Activated CD8-positive, alpha-beta T cell treated with anti-CD3 and anti-CD28 coated beads, Interleukin-2, amount 10 ng/mL, durations not matched to agents 7 days and 5 days (primary cell): ENCODE measurements around the gene CLINT1. TPM values are rescaled to one million over a fixed set of nuclear protein-coding genes. Genes with fewer than 3 reads are reported as not detected.

Experiments used
- ATAC-seq: fragments of 150-1000 bp; cut with Tn5 transposase; one replicate; pipeline ENCODE4 v1.10.0; 2021; ENCODE audit warnings: moderate library complexity
- CTCF ChIA-PET: fragments of 350-600 bp; sonication (Branson Sonifier 250); formaldehyde crosslinking; loops from one replicate; lab custom pipeline; 2021; ENCODE audit warnings: antibody characterized with exemption; lab: Charles Lee
- POLR2A ChIA-PET: fragments of 350-600 bp; sonication (Branson Sonifier 250); formaldehyde crosslinking; loops from one replicate; lab custom pipeline; 2021; ENCODE audit warnings: antibody characterized with exemption; lab: Charles Lee
- DNase-seq: peaks from one replicate; pipeline ENCODE4 v3.0.0-alpha.2; 2020
- H3K27ac Mint-ChIP-seq: one replicate; pipeline ENCODE4 v1.8.0; 2021; ENCODE audit warnings: mild to moderate bottlenecking, mixed read lengths
- H3K27me3 Mint-ChIP-seq: one replicate; pipeline ENCODE4 v1.8.0; 2021; ENCODE audit warnings: low read depth, mixed read lengths
- H3K36me3 Mint-ChIP-seq: one replicate; pipeline ENCODE4 v1.8.0; 2021; ENCODE audit warnings: low read depth, mixed read lengths
- H3K4me1 Mint-ChIP-seq: one replicate; pipeline ENCODE4 v1.8.0; 2021; ENCODE audit warnings: low read depth, mixed read lengths
- H3K4me3 Mint-ChIP-seq: one replicate; pipeline ENCODE4 v1.8.0; 2021; ENCODE audit warnings: mild to moderate bottlenecking, mixed read lengths
- H3K9me3 Mint-ChIP-seq: one replicate; pipeline ENCODE4 v1.8.0; 2022; ENCODE audit warnings: mixed read lengths; ENCODE audit not compliant: insufficient read depth
- total RNA-seq, 2 experiments: library from RNA; stranded (reverse); gene quantifications; one replicate each; pipeline ENCODE4 v1.2.3, GENCODE V29; 2021

Gene CLINT1
- total RNA-seq, 2 experiments from 2014 or later, result 65.7 to 67.2 TPM

DNA sequence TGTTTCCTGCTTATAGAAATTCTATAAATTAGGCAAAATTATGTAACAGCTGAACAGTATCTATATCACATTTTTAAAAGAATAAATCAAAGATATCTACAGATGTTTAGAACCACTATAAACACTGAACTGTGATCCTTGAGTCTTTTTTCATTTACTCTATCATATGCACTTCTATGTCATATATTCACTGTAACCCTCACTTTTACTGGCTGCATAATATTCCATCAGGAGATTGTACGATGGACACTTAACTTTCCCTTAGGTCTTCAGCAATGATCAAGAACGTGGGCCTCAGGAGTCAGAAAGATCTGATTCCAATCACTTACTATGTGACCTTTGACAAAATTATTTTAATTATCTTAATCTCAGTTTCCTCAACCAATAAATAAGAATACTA, 41.0 kb downstream of the CLINT1 start:
- ChIA-PET CTCF (interaction anchor here (0.8 to 4.4 kb wide), 13 partner anchors 8 to 257 kb away, joined by 3 to 94 read pairs (median 5); no protein-coding TSS in a partner anchor), POLR2A (no interaction called here)
- ATAC-seq, result no peak
- Mint-ChIP-seq H3K9me3 (no peaks in the 10 kb centered on the region), H3K27me3 (no peaks in the 10 kb centered on the region), H3K36me3 (peaks cover 25% of the 10 kb centered on the region), H3K4me3 (no peak overlapping the region), H3K4me1 (peaks cover 27% of the 10 kb centered on the region), H3K27ac (no peak overlapping the region)
- no peak for DNase-seq

- no peaks in the 10 kb centered on the region for H3K9me3 Mint-ChIP-seq
- H3K4me1 Mint-ChIP-seq, result peaks cover 27% of the 10 kb centered on the region
- no peak for ATAC-seq
- no peak overlapping the region for H3K27ac Mint-ChIP-seq
- DNase-seq, result no peak
- CTCF ChIA-PET, result interaction anchor here (0.8 to 4.4 kb wide), 17 partner anchors 9 to 258 kb away, joined by 3 to 94 read pairs (median 4); no protein-coding TSS in a partner anchor
- H3K36me3 Mint-ChIP-seq, result peaks cover 23% of the 10 kb centered on the region
- POLR2A ChIA-PET, result no interaction called here
- H3K4me3 Mint-ChIP-seq, result no peak overlapping the region
- no peaks in the 10 kb centered on the region for H3K27me3 Mint-ChIP-seq
Observed at GRCh38 chr5:157817387-157817702, 41.6 kb downstream of the CLINT1 start.

DNA sequence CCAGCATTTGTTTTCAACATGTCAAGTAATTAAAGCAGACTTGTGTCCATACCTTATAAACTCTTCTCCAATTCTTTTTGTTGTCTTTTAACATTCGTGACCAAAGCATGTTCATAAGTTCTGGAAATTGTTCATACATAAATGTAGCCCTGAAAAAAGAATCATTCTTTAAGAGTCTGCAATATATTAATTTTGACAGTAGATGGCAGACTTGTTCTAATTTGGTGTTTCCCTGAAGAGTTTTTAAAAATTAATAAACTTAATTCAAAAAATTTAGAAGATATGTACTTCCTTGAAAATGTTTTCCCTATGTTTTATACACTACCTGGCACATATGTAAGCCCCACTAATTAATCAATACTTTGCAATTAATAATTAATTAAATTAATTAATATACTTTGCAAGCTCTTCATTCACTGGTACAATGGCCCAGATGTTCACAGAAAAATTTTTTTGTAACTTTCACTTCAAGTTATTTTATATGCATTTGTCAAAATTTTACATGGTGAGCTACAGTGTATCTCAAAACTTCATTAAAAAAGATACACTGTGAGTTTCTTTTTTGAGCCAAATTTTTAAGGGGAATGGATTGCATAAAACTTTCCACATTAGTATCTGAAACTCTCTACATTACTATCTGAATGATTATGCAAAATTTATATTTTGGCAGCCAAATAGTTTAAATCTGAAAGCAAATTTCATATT, 42.1 kb downstream of the CLINT1 start:
- Mint-ChIP-seq H3K27ac (no peak overlapping the region), H3K4me1 (peaks cover 25% of the 10 kb centered on the region), H3K27me3 (no peaks in the 10 kb centered on the region), H3K36me3 (peaks cover 23% of the 10 kb centered on the region), H3K9me3 (no peaks in the 10 kb centered on the region), H3K4me3 (no peak overlapping the region)
- ATAC-seq (no peak), DNase-seq (no peak)
- POLR2A ChIA-PET, result no interaction called here
- CTCF ChIA-PET, result interaction anchor here (0.7 to 4.4 kb wide), 16 partner anchors 9 to 259 kb away, joined by 3 to 94 read pairs (median 4); partner anchors contain the start of gene CLINT1

DNA sequence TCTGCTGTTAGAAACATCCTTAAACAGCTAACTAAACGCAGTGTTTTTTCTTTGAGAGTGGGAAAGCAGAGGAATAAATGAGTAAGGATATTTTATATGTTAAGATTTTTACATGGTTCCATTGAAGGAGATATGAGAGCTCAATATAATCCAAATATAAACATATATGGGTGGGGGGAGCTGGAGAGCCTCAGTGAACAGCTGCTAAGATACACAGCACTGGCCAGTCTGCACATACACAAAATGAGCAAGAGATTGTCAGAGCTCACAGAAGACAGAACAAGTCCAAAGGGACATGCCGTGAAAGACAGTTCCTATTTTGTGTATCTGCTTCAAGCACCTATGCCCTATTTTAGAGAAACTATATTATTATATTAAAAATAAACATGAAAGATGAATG, 46.9 kb downstream of the CLINT1 start:
- no peak for ATAC-seq
- H3K36me3 Mint-ChIP-seq, result peaks cover 42% of the 10 kb centered on the region
- no peaks in the 10 kb centered on the region for H3K27me3 Mint-ChIP-seq
- H3K9me3 Mint-ChIP-seq, result no peaks in the 10 kb centered on the region
- H3K27ac Mint-ChIP-seq, result no peak overlapping the region
- ChIA-PET POLR2A (no interaction called here), CTCF (interaction anchor here (1.0 to 3.8 kb wide), 3 partner anchors 43 to 263 kb away, joined by 3 to 32 read pairs (median 4); no protein-coding TSS in a partner anchor)
- H3K4me3 Mint-ChIP-seq, result no peak overlapping the region
- peaks cover 5% of the 10 kb centered on the region for H3K4me1 Mint-ChIP-seq
- no peak for DNase-seq

DNA sequence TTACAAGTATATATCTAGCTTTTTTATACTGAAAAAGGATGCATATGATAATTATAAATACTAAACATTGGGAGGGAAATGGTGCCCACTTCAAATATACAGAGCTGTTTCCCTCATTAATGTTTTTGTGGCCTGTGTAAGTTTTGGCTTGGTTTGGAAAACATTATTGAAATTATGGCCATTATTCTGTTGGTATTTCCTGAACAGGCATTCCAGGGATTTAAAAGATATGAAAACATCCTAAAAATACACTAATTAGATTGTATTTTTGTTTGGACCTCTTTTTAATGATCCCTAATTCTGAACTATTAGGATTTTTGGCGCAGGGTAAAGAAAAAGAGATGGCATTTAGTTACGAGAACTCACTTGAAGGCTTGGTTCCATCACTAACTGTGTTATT, 50.9 kb downstream of the CLINT1 start:
- POLR2A ChIA-PET, result no interaction called here
- Mint-ChIP-seq H3K36me3 (peaks cover 47% of the 10 kb centered on the region), H3K4me1 (no peaks in the 10 kb centered on the region), H3K27me3 (no peaks in the 10 kb centered on the region), H3K4me3 (no peak overlapping the region), H3K9me3 (no peaks in the 10 kb centered on the region), H3K27ac (no peak overlapping the region)
- DNase-seq, result no peak
- no peak for ATAC-seq
- CTCF ChIA-PET, result interaction anchor here (0.8 to 4.2 kb wide), 4 partner anchors 64 to 187 kb away, joined by 3 to 20 read pairs (median 3); partner anchors contain the start of gene LSM11

DNA sequence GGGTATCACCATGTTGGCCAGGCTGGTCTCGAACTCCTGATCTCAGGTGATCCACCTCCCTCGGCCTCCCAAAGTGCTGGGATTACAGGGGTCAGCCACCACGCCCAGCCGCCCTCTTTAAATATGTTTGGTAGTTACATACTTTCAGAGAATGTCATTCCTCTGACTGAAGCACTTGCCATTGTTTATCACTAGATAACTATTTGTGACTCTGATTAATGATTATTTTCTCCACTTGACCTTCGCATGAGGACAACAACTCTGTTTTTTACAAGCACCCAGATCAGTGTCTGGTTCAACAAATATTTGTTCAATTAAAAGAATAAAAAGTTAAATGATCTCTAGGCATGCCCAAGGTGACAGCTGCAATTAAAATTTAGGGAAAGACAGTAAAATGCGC, 56.2 kb downstream of the CLINT1 start:
- Mint-ChIP-seq H3K36me3 (peaks cover 28% of the 10 kb centered on the region), H3K9me3 (no peaks in the 10 kb centered on the region), H3K27ac (no peak overlapping the region), H3K27me3 (no peaks in the 10 kb centered on the region), H3K4me1 (no peaks in the 10 kb centered on the region), H3K4me3 (no peak overlapping the region)
- DNase-seq (no peak), ATAC-seq (no peak)
- ChIA-PET CTCF (no interaction called here), POLR2A (no interaction called here)

DNA sequence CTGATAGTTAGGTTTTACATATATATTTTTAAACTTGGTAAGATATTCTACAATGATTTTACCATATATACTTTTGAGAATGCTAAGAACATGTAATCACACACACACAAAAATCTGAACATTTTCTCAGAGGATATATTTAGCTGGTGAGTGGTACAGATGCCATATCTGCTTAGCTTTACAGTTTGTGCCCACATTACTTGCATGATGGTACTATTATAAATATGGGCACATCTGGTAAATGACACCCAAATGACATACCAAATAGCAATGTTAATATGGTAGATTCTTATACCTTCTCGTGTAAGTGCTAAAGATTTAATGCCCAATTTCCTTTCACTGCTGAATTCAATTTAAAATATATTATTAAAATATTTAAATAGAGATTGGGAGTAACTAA, 58.8 kb downstream of the CLINT1 start:
- no peaks in the 10 kb centered on the region for H3K27me3 Mint-ChIP-seq
- H3K9me3 Mint-ChIP-seq, result no peaks in the 10 kb centered on the region
- no peak overlapping the region for H3K4me3 Mint-ChIP-seq
- no peak overlapping the region for H3K27ac Mint-ChIP-seq
- ChIA-PET CTCF (no interaction called here), POLR2A (no interaction called here)
- no peaks in the 10 kb centered on the region for H3K4me1 Mint-ChIP-seq
- peaks cover 19% of the 10 kb centered on the region for H3K36me3 Mint-ChIP-seq
- ATAC-seq, result no peak
- DNase-seq, result no peak

- no peak for ATAC-seq
Observed at GRCh38 chr5:157799578-157799977, 59.4 kb downstream of the CLINT1 start.

GRCh38 chr5:157793301-157793700, 65.6 kb downstream of the CLINT1 start:
- no peak for DNase-seq
- CTCF ChIA-PET, result interaction anchor here (1.3 to 2.2 kb wide), 2 partner anchors 24 to 31 kb away, joined by 5 to 6 read pairs; no protein-coding TSS in a partner anchor
- no peak overlapping the region for H3K4me3 Mint-ChIP-seq
- peaks cover 37% of the 10 kb centered on the region for H3K36me3 Mint-ChIP-seq
- no peaks in the 10 kb centered on the region for H3K9me3 Mint-ChIP-seq
- H3K27ac Mint-ChIP-seq, result no peak overlapping the region
- POLR2A ChIA-PET, result no interaction called here
- H3K27me3 Mint-ChIP-seq, result no peaks in the 10 kb centered on the region
- no peaks in the 10 kb centered on the region for H3K4me1 Mint-ChIP-seq
- no peak for ATAC-seq

More at GRCh38 chr5:157799578-157799977, 59.4 kb downstream of the CLINT1 start:
- Mint-ChIP-seq H3K4me1 (no peaks in the 10 kb centered on the region), H3K27me3 (no peaks in the 10 kb centered on the region), H3K9me3 (no peaks in the 10 kb centered on the region), H3K27ac (no peak overlapping the region), H3K36me3 (peaks cover 17% of the 10 kb centered on the region), H3K4me3 (no peak overlapping the region)
- no peak for DNase-seq
- ChIA-PET CTCF (no interaction called here), POLR2A (no interaction called here)

DNA sequence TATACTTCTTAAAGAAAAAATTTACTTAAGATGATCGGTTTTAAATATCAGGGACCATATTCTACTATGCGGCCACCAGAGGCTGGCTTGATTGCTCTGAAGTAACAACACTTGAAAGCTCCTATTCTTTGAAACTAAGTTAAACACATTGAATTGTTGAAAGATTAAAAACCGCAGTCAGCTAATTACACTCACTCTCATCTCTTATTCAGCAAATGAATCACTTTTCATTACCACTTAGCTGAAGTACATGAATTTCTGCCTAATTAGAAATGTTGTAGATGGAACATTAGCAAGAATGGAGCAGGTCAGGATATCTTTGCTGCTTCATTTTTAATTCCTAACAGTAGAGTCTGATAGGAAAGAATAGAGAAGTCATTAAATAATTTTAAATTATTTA, 73.1 kb downstream of the CLINT1 start:
- no peaks in the 10 kb centered on the region for H3K4me1 Mint-ChIP-seq
- peaks cover 30% of the 10 kb centered on the region for H3K36me3 Mint-ChIP-seq
- no peak overlapping the region for H3K27ac Mint-ChIP-seq
- no peaks in the 10 kb centered on the region for H3K27me3 Mint-ChIP-seq
- ChIA-PET POLR2A (no interaction called here), CTCF (interaction anchor here (1.3 kb wide), 1 partner anchor 163 kb away, joined by 3 read pairs; no protein-coding TSS in a partner anchor)
- ATAC-seq (no peak), DNase-seq (no peak)
- H3K9me3 Mint-ChIP-seq, result no peaks in the 10 kb centered on the region
- no peak overlapping the region for H3K4me3 Mint-ChIP-seq

GRCh38 chr5:157779221-157779620, 79.7 kb downstream of the CLINT1 start:
- Mint-ChIP-seq H3K4me3 (no peak overlapping the region), H3K27ac (no peak overlapping the region), H3K9me3 (no peaks in the 10 kb centered on the region), H3K4me1 (peaks cover 3% of the 10 kb centered on the region), H3K36me3 (peaks cover 2% of the 10 kb centered on the region), H3K27me3 (peaks cover 3% of the 10 kb centered on the region)
- no peak for ATAC-seq
- POLR2A ChIA-PET, result no interaction called here
- CTCF ChIA-PET, result interaction anchor here (0.9 kb wide), 1 partner anchor 141 kb away, joined by 3 read pairs; no protein-coding TSS in a partner anchor
- no peak for DNase-seq

DNA sequence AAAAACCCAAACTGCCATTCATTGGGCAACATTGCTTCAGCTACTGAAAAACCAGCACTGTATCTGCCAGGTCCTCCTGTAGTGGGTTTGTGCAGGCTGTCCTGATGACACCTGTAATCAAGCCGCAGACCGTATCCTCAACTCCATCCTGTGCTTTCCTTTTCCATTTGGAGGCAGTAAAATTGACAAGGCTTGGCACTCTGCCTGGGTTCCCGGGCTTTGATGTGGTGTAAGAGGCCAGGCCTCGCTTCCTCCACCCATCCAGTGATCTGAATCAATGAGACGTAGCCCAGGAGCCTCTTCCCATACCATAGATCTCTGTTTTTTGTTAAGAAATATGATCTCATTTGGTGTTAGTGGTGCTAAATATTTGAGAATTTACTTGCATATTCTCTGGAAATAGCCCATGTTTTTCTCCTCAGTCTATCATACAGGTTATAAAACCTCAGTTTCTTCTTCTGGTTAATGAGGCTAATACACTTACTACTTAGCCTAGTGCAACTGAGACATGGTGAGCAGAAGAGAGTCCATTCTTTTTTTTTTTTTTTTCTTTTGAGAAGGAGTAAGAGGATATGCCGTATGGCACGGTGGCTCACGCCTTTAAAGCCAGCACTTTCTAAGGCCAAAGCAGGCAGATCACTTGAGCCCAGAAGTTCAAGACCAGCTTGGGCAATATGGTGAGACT, 80.7 kb downstream of the CLINT1 start:
- no peaks in the 10 kb centered on the region for H3K36me3 Mint-ChIP-seq
- ChIA-PET POLR2A (no interaction called here), CTCF (interaction anchor here (0.9 kb wide), 1 partner anchor 142 kb away, joined by 3 read pairs; no protein-coding TSS in a partner anchor)
- peaks cover 3% of the 10 kb centered on the region for H3K4me1 Mint-ChIP-seq
- no peak overlapping the region for H3K4me3 Mint-ChIP-seq
- no peak for ATAC-seq
- H3K9me3 Mint-ChIP-seq, result no peaks in the 10 kb centered on the region
- no peak overlapping the region for H3K27ac Mint-ChIP-seq
- H3K27me3 Mint-ChIP-seq, result peaks cover 6% of the 10 kb centered on the region
- no peak for DNase-seq
